Brain microvascular endothelial cell (primary cell): ENCODE measurements around the gene YWHAH.

Source experiments
- DNase-seq: peaks from one replicate; pipeline ENCODE4 v3.0.0-alpha.2; 2020
- H3K27ac ChIP-seq: fragments of 250-450 bp; sonication (Bioruptor Pico); 2 replicates; pipeline ENCODE4 v1.5.1; 2020; ENCODE audit warnings: mild to moderate bottlenecking, moderate library complexity
- H3K27me3 ChIP-seq: fragments of 250-450 bp; sonication (Bioruptor Pico); replicated peaks from 2 replicates; pipeline ENCODE4 v1.5.1; 2020; ENCODE audit warnings: mild to moderate bottlenecking
- H3K36me3 ChIP-seq: fragments of 250-450 bp; sonication (Bioruptor Pico); replicated peaks from 2 replicates; pipeline ENCODE4 v1.5.1; 2020; ENCODE audit warnings: mild to moderate bottlenecking
- H3K4me3 ChIP-seq: 2 replicates; pipeline ENCODE4 v1.5.1; 2011; ENCODE audit warnings: low read depth, mild to moderate bottlenecking, control low read depth, low read length, moderate library complexity
- CTCF ChIP-seq: IDR thresholded peaks from 2 replicates; pipeline ENCODE4 v1.5.1; 2011; ENCODE audit warnings: low read depth, mild to moderate bottlenecking, moderate library complexity, low read length, control low read depth, inconsistent platforms; ENCODE audit errors: missing control alignments
- in situ Hi-C: cut with HindIII; loops from 2 replicates; pipeline ENCODE4 v1.10.0; 2017; ENCODE audit warnings: low sequenced_read_pairs, low pct_ligation_motif_present

The YWHAH gene

GRCh38 chr22:31925056-31925455 is 19.3 kb upstream of the YWHAH start:
- no peaks in the 10 kb centered on the region for H3K27me3 ChIP-seq
- DNase-seq = no peak
- H3K4me3 ChIP-seq = no peak overlapping the region
- H3K27ac ChIP-seq = no peak overlapping the region
- in situ Hi-C loops = no loop called here
- H3K36me3 ChIP-seq = no peaks in the 10 kb centered on the region
- no peak for TF ChIP-seq CTCF

GRCh38 chr22:31926024-31926423 is 18.3 kb upstream of the YWHAH start:
- TF ChIP-seq CTCF = no peak
- Histone ChIP-seq H3K4me3 (no peak overlapping the region), H3K36me3 (no peaks in the 10 kb centered on the region), H3K27ac (no peak overlapping the region), H3K27me3 (no peaks in the 10 kb centered on the region)
- DNase-seq = no peak
- in situ Hi-C loops = no loop called here

GRCh38 chr22:31926969-31927368 is 17.4 kb upstream of the YWHAH start:
- no peak for TF ChIP-seq CTCF
- Histone ChIP-seq H3K27me3 (no peaks in the 10 kb centered on the region), H3K4me3 (no peak overlapping the region), H3K27ac (no peak overlapping the region), H3K36me3 (no peaks in the 10 kb centered on the region)
- DNase-seq = no peak
- in situ Hi-C loops = no loop called here

- Histone ChIP-seq H3K27ac (no peak overlapping the region), H3K36me3 (no peaks in the 10 kb centered on the region), H3K27me3 (no peaks in the 10 kb centered on the region), H3K4me3 (no peak overlapping the region)
- in situ Hi-C loops = no loop called here
- no peak for TF ChIP-seq CTCF
- DNase-seq = no peak
Observed at GRCh38 chr22:31927562-31927961, 16.8 kb upstream of the YWHAH start.

GRCh38 chr22:31929167-31929930 is 15.0 kb upstream of the YWHAH start:
- in situ Hi-C loops = no loop called here
- no peak for DNase-seq
- Histone ChIP-seq H3K4me3 (no peak overlapping the region), H3K36me3 (no peaks in the 10 kb centered on the region), H3K27me3 (no peaks in the 10 kb centered on the region), H3K27ac (no peak overlapping the region)
- no peak for TF ChIP-seq CTCF

- Histone ChIP-seq H3K36me3 (no peaks in the 10 kb centered on the region), H3K4me3 (no peak overlapping the region), H3K27me3 (no peaks in the 10 kb centered on the region), H3K27ac (no peak overlapping the region)
- DNase-seq = no peak
- in situ Hi-C loops = no loop called here
- TF ChIP-seq CTCF = no peak
Observed at GRCh38 chr22:31932863-31933262, 11.5 kb upstream of the YWHAH start.
